HepG2 (cell line): ENCODE results near the gene NEURL4. TPM values are rescaled to one million over a fixed set of nuclear protein-coding genes. Genes with fewer than 3 reads are reported as not detected.

ENCODE experiments used
- CBX1 ChIP-seq: IDR thresholded peaks from one replicate; pipeline ENCODE4 v1.6.1; 2016; ENCODE audit warnings: antibody characterized with exemption, low read depth
- GABPB1 ChIP-seq: IDR thresholded peaks from 2 replicates; pipeline ENCODE4 v1.6.1; 2016; ENCODE audit warnings: mild to moderate bottlenecking, missing genetic modification reagents, moderate library complexity, missing compliant biosample characterization
- HDAC1 ChIP-seq: sonication (generic); formaldehyde crosslinking; IDR thresholded peaks from 2 replicates; pipeline ENCODE4 v1.5.1; 2020; ENCODE audit warnings: mild to moderate bottlenecking, missing genetic modification reagents
- MIER3 ChIP-seq: IDR thresholded peaks from 2 replicates; pipeline ENCODE4 v1.6.1; 2016; ENCODE audit warnings: missing compliant biosample characterization, borderline replicate concordance
- MXD4 ChIP-seq: IDR thresholded peaks from 2 replicates; pipeline ENCODE4 v1.6.1; 2016; ENCODE audit warnings: mild to moderate bottlenecking, missing biosample characterization, missing genetic modification reagents
- MYC ChIP-seq: sonication (generic); formaldehyde crosslinking; IDR thresholded peaks from 2 replicates; pipeline ENCODE4 v1.9.0; 2021; ENCODE audit warnings: missing genetic modification reagents, borderline replicate concordance
- PHF20 ChIP-seq: sonication (generic); formaldehyde crosslinking; IDR thresholded peaks from 2 replicates; pipeline ENCODE4 v1.5.0; 2020; ENCODE audit warnings: mild to moderate bottlenecking, missing genetic modification reagents
- REL ChIP-seq: sonication (generic); formaldehyde crosslinking; conservative IDR thresholded peaks from 2 replicates; pipeline ENCODE4 v1.8.0; 2022; ENCODE audit warnings: mild to moderate bottlenecking, missing genetic modification reagents, moderate library complexity
- RELA ChIP-seq: sonication (generic); formaldehyde crosslinking; IDR thresholded peaks from 2 replicates; pipeline ENCODE4 v1.4.0; 2020; ENCODE audit warnings: missing genetic modification reagents
- SALL1 ChIP-seq: sonication (generic); formaldehyde crosslinking; IDR thresholded peaks from 2 replicates; pipeline ENCODE4 v1.8.0; 2022; ENCODE audit warnings: mild to moderate bottlenecking, missing genetic modification reagents
- SMAD3 ChIP-seq: sonication (generic); formaldehyde crosslinking; IDR thresholded peaks from 2 replicates; pipeline ENCODE4 v1.4.0; 2020; ENCODE audit warnings: missing genetic modification reagents
- TCF7L2 ChIP-seq: IDR thresholded peaks from 2 replicates; pipeline ENCODE4 v1.6.1; 2011; ENCODE audit warnings: mild to moderate bottlenecking, low read depth, low read length, moderate library complexity
- TSC22D2 ChIP-seq: sonication (generic); formaldehyde crosslinking; IDR thresholded peaks from 2 replicates; pipeline ENCODE4 v1.5.1; 2020; ENCODE audit warnings: missing genetic modification reagents, mild to moderate bottlenecking, borderline replicate concordance
- ZMYM4 ChIP-seq: sonication (generic); formaldehyde crosslinking; IDR thresholded peaks from 2 replicates; pipeline ENCODE4 v1.8.1; 2023; ENCODE audit warnings: mild to moderate bottlenecking, missing genetic modification reagents
- ZNF646 ChIP-seq: sonication (generic); formaldehyde crosslinking; IDR thresholded peaks from 2 replicates; pipeline ENCODE4 v1.9.0; 2021; ENCODE audit warnings: mild to moderate bottlenecking, missing genetic modification reagents
- ZNF766 ChIP-seq: sonication (generic); formaldehyde crosslinking; IDR thresholded peaks from 2 replicates; pipeline ENCODE4 v1.5.0; 2020; ENCODE audit warnings: missing genetic modification reagents, borderline replicate concordance
- ZNF772 ChIP-seq: sonication (generic); formaldehyde crosslinking; IDR thresholded peaks from 2 replicates; pipeline ENCODE4 v1.5.0; 2020; ENCODE audit warnings: mild to moderate bottlenecking, missing genetic modification reagents
- polyA plus RNA-seq, 8 experiments: library from polyadenylated mRNA; depleted of rRNA in 3 of 8; stranded (reverse) in 7 of 8; unstranded in 1 of 8; fragments of >200 nt; fragmentation: Illumina TruSeq in 4 of 8; extraction: Trizol in 4 of 8; gene quantifications; 2 replicates each; pipeline versions ENCODE4 v1.2.1 to v1.2.3, GENCODE V29; 2011 to 2016; ENCODE audit warnings: low read depth in 4 of 8, missing spikeins in 1 of 8, mixed read lengths in 1 of 8; ENCODE audit not compliant: insufficient read depth in 1 of 8
- total RNA-seq, 5 experiments: library from RNA; depleted of rRNA; stranded (reverse); fragments of >200 nt; fragmentation: Illumina TruSeq; extraction: Trizol; gene quantifications; 2 replicates each; pipeline ENCODE4 v1.2.3, GENCODE V29; 2016; ENCODE audit warnings: low read depth in 1 of 5
- TF ChIP-seq, protein P1 (sequence below): sonication (generic); formaldehyde crosslinking; IDR thresholded peaks from 2 replicates; pipeline ENCODE4 v1.4.0; 2020; ENCODE audit warnings: missing genetic modification reagents, borderline replicate concordance
- TF ChIP-seq, protein P2 (sequence below): IDR thresholded peaks from 2 replicates; pipeline ENCODE4 v1.6.1; 2012; ENCODE audit warnings: inconsistent platforms

The NEURL4 gene
- total and polyA plus RNA-seq, 2 of the 13 experiments (the other 11 are each of a cell fraction or from before 2014, with no cell fraction given) = 14.8 to 15.7 TPM

DNA sequence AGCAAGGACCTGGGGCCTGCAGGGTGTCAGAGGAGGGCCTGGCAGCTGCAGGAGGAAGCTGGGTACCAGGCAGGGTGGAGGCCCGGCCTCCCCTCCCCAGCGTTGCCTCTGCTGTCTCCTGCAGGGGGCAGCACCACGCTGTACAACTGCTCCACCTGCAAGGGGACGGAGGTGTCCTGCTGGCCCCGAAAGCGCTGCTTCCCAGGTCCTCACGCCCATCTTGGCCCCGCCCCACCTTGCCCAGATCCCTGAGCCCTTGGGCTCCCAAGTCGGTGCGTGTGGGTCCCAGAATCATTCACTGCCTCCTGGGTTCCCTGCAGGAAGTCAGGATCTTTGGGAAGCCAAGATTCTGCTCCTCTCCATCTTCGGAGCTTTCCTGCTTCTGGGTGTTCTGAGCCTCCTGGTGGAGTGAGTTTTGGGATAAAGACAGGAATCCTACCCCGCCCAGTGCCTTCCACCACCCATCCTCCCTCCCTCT lies 27.0 kb upstream of the NEURL4 start (continued):
- TF ChIP-seq RELA (CRISPR knock-in tag) (no peak), ZNF646 (no peak), ZNF766 (CRISPR knock-in tag) (no peak), HDAC1 (peak; percentile 35; the same call in 1 of the 2 replicates), CBX1 (peak; percentile 74), PHF20 (CRISPR knock-in tag) (no peak), MIER3 (CRISPR knock-in tag) (peak; percentile 65; the same call in 1 of the 2 replicates), GABPB1 (CRISPR knock-in tag) (peak; percentile 68), MXD4 (CRISPR knock-in tag) (0 out of 2 replicates have a peak, but pooled peaks have one; percentile 38), MYC (CRISPR knock-in tag) (peak; percentile 35; the same call in 1 of the 2 replicates), TSC22D2 (CRISPR knock-in tag) (no peak), SALL1 (CRISPR knock-in tag) (peak; percentile 57), ZMYM4 (CRISPR knock-in tag) (no peak), TCF7L2 (no peak), ZNF772 (CRISPR knock-in tag) (peak; percentile 51; the same call in 1 of the 2 replicates), REL (CRISPR knock-in tag) (no peak), SMAD3 (CRISPR knock-in tag) (no peak)
- TF ChIP-seq, protein P1, sequence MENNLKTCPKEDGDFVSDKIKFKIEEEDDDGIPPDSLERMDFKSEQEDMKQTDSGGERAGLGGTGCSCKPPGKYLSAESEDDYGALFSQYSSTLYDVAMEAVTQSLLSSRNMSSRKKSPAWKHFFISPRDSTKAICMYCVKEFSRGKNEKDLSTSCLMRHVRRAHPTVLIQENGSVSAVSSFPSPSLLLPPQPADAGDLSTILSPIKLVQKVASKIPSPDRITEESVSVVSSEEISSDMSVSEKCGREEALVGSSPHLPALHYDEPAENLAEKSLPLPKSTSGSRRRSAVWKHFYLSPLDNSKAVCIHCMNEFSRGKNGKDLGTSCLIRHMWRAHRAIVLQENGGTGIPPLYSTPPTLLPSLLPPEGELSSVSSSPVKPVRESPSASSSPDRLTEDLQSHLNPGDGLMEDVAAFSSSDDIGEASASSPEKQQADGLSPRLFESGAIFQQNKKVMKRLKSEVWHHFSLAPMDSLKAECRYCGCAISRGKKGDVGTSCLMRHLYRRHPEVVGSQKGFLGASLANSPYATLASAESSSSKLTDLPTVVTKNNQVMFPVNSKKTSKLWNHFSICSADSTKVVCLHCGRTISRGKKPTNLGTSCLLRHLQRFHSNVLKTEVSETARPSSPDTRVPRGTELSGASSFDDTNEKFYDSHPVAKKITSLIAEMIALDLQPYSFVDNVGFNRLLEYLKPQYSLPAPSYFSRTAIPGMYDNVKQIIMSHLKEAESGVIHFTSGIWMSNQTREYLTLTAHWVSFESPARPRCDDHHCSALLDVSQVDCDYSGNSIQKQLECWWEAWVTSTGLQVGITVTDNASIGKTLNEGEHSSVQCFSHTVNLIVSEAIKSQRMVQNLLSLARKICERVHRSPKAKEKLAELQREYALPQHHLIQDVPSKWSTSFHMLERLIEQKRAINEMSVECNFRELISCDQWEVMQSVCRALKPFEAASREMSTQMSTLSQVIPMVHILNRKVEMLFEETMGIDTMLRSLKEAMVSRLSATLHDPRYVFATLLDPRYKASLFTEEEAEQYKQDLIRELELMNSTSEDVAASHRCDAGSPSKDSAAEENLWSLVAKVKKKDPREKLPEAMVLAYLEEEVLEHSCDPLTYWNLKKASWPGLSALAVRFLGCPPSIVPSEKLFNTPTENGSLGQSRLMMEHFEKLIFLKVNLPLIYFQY (CRISPR knock-in tag) = 0 out of 2 replicates have a peak, but pooled peaks have one; percentile 52
- TF ChIP-seq, protein P2, sequence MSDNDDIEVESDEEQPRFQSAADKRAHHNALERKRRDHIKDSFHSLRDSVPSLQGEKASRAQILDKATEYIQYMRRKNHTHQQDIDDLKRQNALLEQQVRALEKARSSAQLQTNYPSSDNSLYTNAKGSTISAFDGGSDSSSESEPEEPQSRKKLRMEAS = peak; percentile 41; the same call in 1 of the 2 replicates
